HEK293 (cell line): ENCODE data around the gene RNASEH2A.

Experiments
- ATF2 ChIP-seq: fragments of 450-650 bp; formaldehyde crosslinking; IDR thresholded peaks from 2 replicates; pipeline ENCODE4 v1.5.1; 2016; ENCODE audit warnings: missing biosample characterization, missing genetic modification characterization, low read depth
- EGR2 ChIP-seq: fragments of 450-650 bp; formaldehyde crosslinking; IDR thresholded peaks from 2 replicates; pipeline ENCODE4 v1.5.1; 2016; ENCODE audit warnings: low read depth, missing biosample characterization, missing genetic modification characterization
- ELK4 ChIP-seq: IDR thresholded peaks from 2 replicates; pipeline ENCODE4 v1.6.1; 2011; ENCODE audit warnings: mild to moderate bottlenecking, low read depth, low read length, borderline replicate concordance
- FEZF1 ChIP-seq: fragments of 450-650 bp; formaldehyde crosslinking; IDR thresholded peaks from 2 replicates; pipeline ENCODE4 v1.5.1; 2016; ENCODE audit warnings: missing biosample characterization, missing genetic modification characterization
- HOXA7 ChIP-seq: sonication (generic); formaldehyde crosslinking; IDR thresholded peaks from 2 replicates; pipeline ENCODE4 v1.8.1; 2022; ENCODE audit warnings: missing genetic modification reagents, borderline replicate concordance
- KLF10 ChIP-seq: fragments of 450-650 bp; IDR thresholded peaks from 2 replicates; pipeline ENCODE4 v1.5.1; 2018; ENCODE audit warnings: missing biosample characterization, mild to moderate bottlenecking, missing genetic modification characterization
- OVOL3 ChIP-seq: fragments of 450-650 bp; formaldehyde crosslinking; IDR thresholded peaks from 2 replicates; pipeline ENCODE4 v1.5.1; 2016; ENCODE audit warnings: missing biosample characterization, missing genetic modification characterization
- SP7 ChIP-seq: fragments of 450-650 bp; formaldehyde crosslinking; IDR thresholded peaks from 2 replicates; pipeline ENCODE4 v1.5.1; 2016; ENCODE audit warnings: missing biosample characterization, missing genetic modification characterization
- YY2 ChIP-seq: fragments of 450-650 bp; formaldehyde crosslinking; IDR thresholded peaks from 2 replicates; pipeline ENCODE4 v1.5.1; 2016; ENCODE audit warnings: missing biosample characterization, missing genetic modification characterization
- ZBTB10 ChIP-seq: fragments of 450-650 bp; formaldehyde crosslinking; IDR thresholded peaks from 2 replicates; pipeline ENCODE4 v1.5.1; 2016; ENCODE audit warnings: missing biosample characterization, missing genetic modification characterization
- ZBTB11 ChIP-seq: fragments of 450-650 bp; formaldehyde crosslinking; conservative IDR thresholded peaks from 2 replicates; pipeline ENCODE4 v1.5.1; 2016; ENCODE audit warnings: low read depth, missing biosample characterization, missing genetic modification characterization
- ZBTB20 ChIP-seq: fragments of 450-650 bp; formaldehyde crosslinking; IDR thresholded peaks from 2 replicates; pipeline ENCODE4 v1.5.1; 2016; ENCODE audit warnings: missing biosample characterization, missing genetic modification characterization
- ZBTB7A ChIP-seq: fragments of 450-650 bp; formaldehyde crosslinking; IDR thresholded peaks from 2 replicates; pipeline ENCODE4 v1.5.1; 2016; ENCODE audit warnings: low read depth, missing biosample characterization, missing genetic modification characterization
- ZFHX2 ChIP-seq: fragments of 450-650 bp; formaldehyde crosslinking; conservative IDR thresholded peaks from 2 replicates; pipeline ENCODE4 v1.5.1; 2016; ENCODE audit warnings: missing biosample characterization, missing genetic modification characterization
- ZNF10 ChIP-seq: fragments of 450-650 bp; formaldehyde crosslinking; IDR thresholded peaks from 2 replicates; pipeline ENCODE4 v1.5.1; 2017; ENCODE audit warnings: missing biosample characterization, missing genetic modification characterization
- ZNF138 ChIP-seq: fragments of 450-650 bp; formaldehyde crosslinking; IDR thresholded peaks from 2 replicates; pipeline ENCODE4 v1.5.1; 2016; ENCODE audit warnings: missing biosample characterization, missing genetic modification characterization, borderline replicate concordance
- ZNF174 ChIP-seq: fragments of 450-650 bp; formaldehyde crosslinking; IDR thresholded peaks from 2 replicates; pipeline ENCODE4 v1.5.0; 2017; ENCODE audit warnings: missing biosample characterization, mild to moderate bottlenecking, missing genetic modification characterization
- ZNF391 ChIP-seq: fragments of 450-650 bp; formaldehyde crosslinking; IDR thresholded peaks from 2 replicates; pipeline ENCODE4 v1.5.1; 2016; ENCODE audit warnings: low read depth, missing biosample characterization, missing genetic modification characterization, borderline replicate concordance
- ZNF426 ChIP-seq: fragments of 450-650 bp; formaldehyde crosslinking; IDR thresholded peaks from 2 replicates; pipeline ENCODE4 v1.5.1; 2017; ENCODE audit warnings: missing biosample characterization, missing genetic modification characterization, mild to moderate bottlenecking, inconsistent platforms, moderate library complexity
- ZNF48 ChIP-seq: fragments of 450-650 bp; formaldehyde crosslinking; IDR thresholded peaks from 2 replicates; pipeline ENCODE4 v1.5.1; 2016; ENCODE audit warnings: missing biosample characterization, missing genetic modification characterization
- ZNF488 ChIP-seq: fragments of 450-650 bp; formaldehyde crosslinking; IDR thresholded peaks from 2 replicates; pipeline ENCODE4 v1.5.1; 2016; ENCODE audit warnings: missing biosample characterization, missing genetic modification characterization
- ZNF501 ChIP-seq: fragments of 450-650 bp; formaldehyde crosslinking; IDR thresholded peaks from 2 replicates; pipeline ENCODE4 v1.5.1; 2016; ENCODE audit warnings: missing biosample characterization, missing genetic modification characterization
- ZNF510 ChIP-seq: fragments of 450-650 bp; formaldehyde crosslinking; IDR thresholded peaks from 2 replicates; pipeline ENCODE4 v1.5.1; 2018; ENCODE audit warnings: mild to moderate bottlenecking, missing genetic modification characterization, missing biosample characterization; ENCODE audit not compliant: insufficient replicate concordance
- ZNF561 ChIP-seq: fragments of 450-650 bp; IDR thresholded peaks from 2 replicates; pipeline ENCODE4 v1.5.1; 2018; ENCODE audit warnings: missing biosample characterization, missing genetic modification characterization, borderline replicate concordance
- ZNF623 ChIP-seq: fragments of 450-650 bp; formaldehyde crosslinking; IDR thresholded peaks from 2 replicates; pipeline ENCODE4 v1.5.1; 2016; ENCODE audit warnings: missing biosample characterization, missing genetic modification characterization
- ZNF626 ChIP-seq: fragments of 450-650 bp; sonication (Bioruptor Pico); formaldehyde crosslinking; IDR thresholded peaks from 2 replicates; pipeline ENCODE4 v1.5.1; 2018; ENCODE audit warnings: missing biosample characterization, missing genetic modification characterization, inconsistent platforms
- ZNF707 ChIP-seq: fragments of 450-650 bp; formaldehyde crosslinking; IDR thresholded peaks from 2 replicates; pipeline ENCODE4 v1.5.1; 2016; ENCODE audit warnings: missing biosample characterization, missing genetic modification characterization
- ZNF76 ChIP-seq: fragments of 450-650 bp; formaldehyde crosslinking; IDR thresholded peaks from 2 replicates; pipeline ENCODE4; 2016; ENCODE audit warnings: low read depth, missing biosample characterization, missing genetic modification characterization, borderline replicate concordance
- ZSCAN16 ChIP-seq: fragments of 450-650 bp; formaldehyde crosslinking; IDR thresholded peaks from 2 replicates; pipeline ENCODE4 v1.5.1; 2016; ENCODE audit warnings: missing biosample characterization, missing genetic modification characterization
- ZSCAN30 ChIP-seq: fragments of 450-650 bp; IDR thresholded peaks from 2 replicates; pipeline ENCODE4 v1.5.1; 2018; ENCODE audit warnings: missing biosample characterization, mild to moderate bottlenecking, missing genetic modification characterization, moderate library complexity

RNASEH2A gene

GRCh38 chr19:12782424-12783290, 23.7 kb upstream of the RNASEH2A start (continued):
- TF ChIP-seq ELK4 (no peak), ZNF501 (tag by site-specific recombination) (no peak), ZNF707 (tag by site-specific recombination) (no peak), ZNF10 (tag by site-specific recombination) (no peak), FEZF1 (tag by site-specific recombination) (no peak), ZNF626 (tag by site-specific recombination) (no peak), ZNF391 (tag by site-specific recombination) (peak; percentile 52; the same call in 1 of the 2 replicates), ZBTB10 (tag by site-specific recombination) (peak; percentile 77), ZNF138 (tag by site-specific recombination) (no peak), ZNF76 (tag by site-specific recombination) (peak; percentile 60; the same call in 1 of the 2 replicates), ZBTB20 (no peak; the same call in 1 of the 2 replicates), ZSCAN30 (tag by site-specific recombination) (peak; percentile 89), ZNF623 (tag by site-specific recombination) (no peak), ZBTB7A (peak; percentile 95), HOXA7 (CRISPR knock-in tag) (no peak), ZNF510 (tag by site-specific recombination) (no peak), ZNF488 (tag by site-specific recombination) (no peak), YY2 (tag by site-specific recombination) (no peak), EGR2 (tag by site-specific recombination) (peak; percentile 94), ZNF174 (tag by site-specific recombination) (no peak), SP7 (peak; percentile 76; the same call in 1 of the 2 replicates), ZBTB11 (tag by site-specific recombination) (no peak), KLF10 (tag by site-specific recombination) (peak; percentile 88), ZFHX2 (tag by site-specific recombination) (peak; percentile 99), OVOL3 (tag by site-specific recombination) (no peak), ZSCAN16 (no peak), ZNF48 (tag by site-specific recombination) (no peak), ZNF561 (tag by site-specific recombination) (peak; percentile 90), ZNF426 (tag by site-specific recombination) (no peak), ATF2 (tag by site-specific recombination) (no peak)
